ENCODE results near the gene DNAH17.
"Not testable (repeated sequence)": the region's sequence is repeated elsewhere in the genome, so short reads cannot be mapped to it uniquely, and the experiment has no call there.

DNAH17 gene

GRCh38 chr17:78514521-78514920, 62.7 kb downstream of the DNAH17 start:
- no peak for DNase-seq

DNA sequence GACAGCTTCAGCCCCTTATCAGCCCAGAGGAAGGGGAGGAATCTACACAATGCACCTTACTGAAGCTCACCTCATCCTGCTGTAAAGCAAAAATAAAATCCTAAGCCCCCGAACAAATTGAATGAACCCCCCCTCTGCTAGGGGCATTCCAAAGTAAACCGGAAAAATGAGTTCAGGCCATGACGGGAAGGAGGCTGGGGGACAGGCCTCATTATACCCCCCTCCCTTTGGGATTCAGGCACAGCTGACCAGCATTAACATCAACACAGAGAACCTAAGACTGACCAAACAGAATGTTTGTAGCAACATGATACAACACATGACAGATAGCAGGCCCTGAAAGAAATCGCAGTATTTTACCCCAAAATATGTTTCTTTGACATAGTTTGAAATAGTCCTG, 64.2 kb downstream of the DNAH17 start:
- DNase-seq = no peak

DNA sequence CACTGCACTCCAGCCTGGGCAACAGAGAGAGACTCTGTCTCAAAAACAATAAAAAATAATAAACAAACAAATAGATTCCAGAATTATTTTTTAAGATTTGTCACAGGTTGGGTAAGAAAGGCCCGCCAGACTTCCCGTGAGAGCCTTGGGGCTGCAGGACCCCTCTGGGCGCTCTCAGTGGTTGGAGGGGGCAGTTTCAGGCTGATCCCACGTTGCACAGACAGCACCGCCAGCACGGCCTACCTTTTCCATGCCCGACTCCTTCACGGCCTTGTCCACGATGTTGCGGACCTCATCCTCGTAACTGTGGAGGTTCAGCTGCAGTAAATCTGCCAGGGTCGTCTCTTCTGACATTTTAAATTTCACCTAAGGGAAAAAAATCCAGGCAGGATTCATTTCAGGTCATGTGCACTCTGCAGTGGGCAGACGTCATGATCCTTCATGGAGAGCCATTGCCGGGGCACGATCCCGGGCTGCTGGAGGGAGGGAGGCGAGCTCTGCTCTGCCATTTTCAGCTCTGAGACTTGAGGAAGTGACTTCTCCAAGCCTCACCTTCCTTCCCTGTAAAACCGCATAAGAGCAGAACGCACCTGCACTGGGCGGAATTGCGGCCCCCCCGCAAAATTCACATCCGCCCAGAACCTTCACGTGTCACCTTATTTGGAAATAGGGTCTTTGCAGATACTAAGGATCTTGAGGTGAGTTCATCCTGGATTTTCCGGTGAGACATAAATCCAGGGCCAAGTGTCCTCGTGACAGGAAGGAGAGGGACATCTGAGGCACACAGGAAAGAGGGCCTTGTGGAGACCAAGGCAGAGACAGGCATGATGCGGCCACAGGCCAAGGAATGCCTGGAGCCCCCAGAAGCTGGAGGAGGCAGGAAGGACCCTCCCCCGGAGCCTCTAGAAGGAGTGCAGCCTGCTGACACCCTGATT, 66.8 kb downstream of the DNAH17 start:
- DNase-seq = no peak

- DNase-seq = no peak
Observed at GRCh38 chr17:78507526-78507925, 69.7 kb downstream of the DNAH17 start.

DNA sequence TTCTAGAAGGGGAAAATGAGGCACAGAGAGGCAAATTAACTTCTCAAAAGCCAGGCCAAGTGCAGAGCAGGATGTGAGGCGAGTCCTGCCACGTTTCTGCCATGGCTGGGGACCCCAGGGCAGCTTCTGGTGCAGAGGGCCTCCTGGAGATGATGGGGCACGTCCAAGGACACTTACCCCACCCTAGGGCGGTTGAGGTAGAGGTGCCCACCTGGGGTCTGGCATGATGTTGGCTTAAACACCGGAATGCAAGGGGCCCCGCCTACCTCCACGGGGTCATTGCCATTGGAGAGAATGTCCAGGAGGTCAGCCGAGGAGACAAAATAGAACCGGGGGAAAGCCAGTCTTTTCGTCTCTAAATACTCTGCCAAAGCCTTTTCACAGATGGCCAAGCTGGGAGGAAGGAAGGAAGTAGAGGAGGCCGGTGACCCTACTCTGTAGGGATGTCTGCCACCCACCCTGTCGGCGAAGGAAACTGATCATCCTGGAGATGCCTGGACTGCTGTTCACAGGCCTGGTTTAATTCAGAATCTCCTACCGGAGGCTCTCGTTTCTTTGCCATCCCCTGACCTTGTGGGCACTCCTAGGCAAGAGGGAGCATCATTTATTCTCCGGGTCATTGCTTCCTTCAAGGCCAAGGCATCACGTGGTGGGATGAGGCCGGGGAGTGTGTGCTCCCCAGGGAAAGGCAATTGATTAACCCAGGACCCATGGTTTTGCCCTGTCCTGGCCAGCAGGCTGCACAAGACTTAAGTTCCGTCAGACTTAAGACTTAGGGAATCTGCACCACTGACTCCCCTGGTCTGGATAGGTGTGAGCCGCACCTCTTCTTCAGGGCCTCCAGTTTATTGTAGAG, 70.5 kb downstream of the DNAH17 start:
- DNase-seq = no peak

- no peak for DNase-seq
Observed at GRCh38 chr17:78504156-78504925, 72.9 kb downstream of the DNAH17 start.

- DNase-seq = not testable (repeated sequence)
Observed at GRCh38 chr17:78503388-78503787, 73.8 kb downstream of the DNAH17 start.

GRCh38 chr17:78502611-78503148, 74.5 kb downstream of the DNAH17 start:
- DNase-seq = no peak

- peak; percentile 53 for DNase-seq
Observed at GRCh38 chr17:78501241-78502036, 75.8 kb downstream of the DNAH17 start.

- DNase-seq = no peak
Observed at GRCh38 chr17:78500806-78501205, 76.4 kb downstream of the DNAH17 start.

GRCh38 chr17:78499715-78500540, 77.3 kb downstream of the DNAH17 start:
- no peak for DNase-seq

GRCh38 chr17:78498848-78499247, 78.3 kb downstream of the DNAH17 start:
- DNase-seq = no peak

GRCh38 chr17:78497115-78497540, 80.1 kb downstream of the DNAH17 start:
- peak; percentile 49 for DNase-seq

DNA sequence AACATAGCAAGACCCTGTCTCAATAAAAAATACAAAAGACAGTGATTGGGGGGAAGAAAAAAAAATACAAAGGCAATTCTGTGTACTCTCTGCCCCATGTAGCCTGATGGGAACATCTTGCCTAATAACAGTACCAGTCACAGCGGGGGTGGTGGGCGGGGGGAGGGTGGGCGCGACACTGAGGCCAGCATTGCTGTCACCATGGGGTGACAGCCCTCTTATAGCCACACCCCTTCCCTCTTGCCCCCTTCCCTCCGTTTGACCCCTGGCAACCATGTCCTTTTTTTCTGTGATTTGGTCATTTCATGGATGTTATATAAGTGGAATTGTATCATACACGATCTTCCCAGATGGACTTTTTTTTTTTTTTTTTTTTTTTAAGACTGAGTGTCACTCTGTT, 80.9 kb downstream of the DNAH17 start:
- DNase-seq = no peak

- no peak for DNase-seq
Observed at GRCh38 chr17:78495634-78496033, 81.6 kb downstream of the DNAH17 start.

GRCh38 chr17:78494696-78495330, 82.4 kb downstream of the DNAH17 start:
- no peak for DNase-seq

DNA sequence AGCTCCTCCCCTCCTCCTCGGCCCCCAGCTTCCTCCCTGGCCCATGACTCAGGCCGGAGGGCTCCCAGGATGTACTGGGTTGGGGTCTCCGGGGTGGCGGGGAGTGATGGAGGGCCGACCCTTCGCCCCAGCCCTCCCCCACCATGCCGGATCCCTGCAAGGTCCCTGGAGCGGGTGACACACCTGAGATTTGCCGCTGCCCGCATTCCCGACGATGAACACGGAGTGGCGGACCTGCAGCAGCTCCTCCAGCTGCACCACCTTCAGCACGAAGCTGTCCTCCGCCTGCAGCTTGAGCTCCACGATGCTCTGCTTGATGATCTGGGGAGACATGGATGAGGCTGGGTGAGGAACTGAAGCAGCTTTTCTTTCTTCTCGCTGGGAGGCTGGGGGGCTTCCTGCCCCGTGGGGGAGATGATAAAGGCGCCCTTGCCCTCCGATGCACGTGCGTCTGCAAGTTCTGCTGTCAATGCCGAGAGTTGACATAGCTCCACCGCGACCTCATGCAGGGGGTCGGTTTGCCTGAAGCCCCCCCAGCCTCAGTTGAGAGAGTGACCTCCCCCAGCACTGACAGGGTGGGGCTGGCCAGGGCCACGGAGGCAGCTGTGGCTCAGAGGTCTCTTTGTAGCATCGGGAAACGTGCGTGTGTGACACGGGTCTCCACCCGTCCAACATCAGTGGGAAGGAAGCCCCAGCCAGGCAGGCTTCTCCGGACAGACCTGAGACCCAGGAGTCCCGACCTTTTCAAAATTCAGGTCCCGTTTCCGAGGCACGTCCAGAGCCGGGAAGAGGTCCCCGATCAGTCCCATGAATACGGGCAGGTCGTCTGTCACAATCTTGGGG, 83.1 kb downstream of the DNAH17 start:
- DNase-seq = no peak

GRCh38 chr17:78493450-78493849, 83.7 kb downstream of the DNAH17 start:
- no peak for DNase-seq

DNA sequence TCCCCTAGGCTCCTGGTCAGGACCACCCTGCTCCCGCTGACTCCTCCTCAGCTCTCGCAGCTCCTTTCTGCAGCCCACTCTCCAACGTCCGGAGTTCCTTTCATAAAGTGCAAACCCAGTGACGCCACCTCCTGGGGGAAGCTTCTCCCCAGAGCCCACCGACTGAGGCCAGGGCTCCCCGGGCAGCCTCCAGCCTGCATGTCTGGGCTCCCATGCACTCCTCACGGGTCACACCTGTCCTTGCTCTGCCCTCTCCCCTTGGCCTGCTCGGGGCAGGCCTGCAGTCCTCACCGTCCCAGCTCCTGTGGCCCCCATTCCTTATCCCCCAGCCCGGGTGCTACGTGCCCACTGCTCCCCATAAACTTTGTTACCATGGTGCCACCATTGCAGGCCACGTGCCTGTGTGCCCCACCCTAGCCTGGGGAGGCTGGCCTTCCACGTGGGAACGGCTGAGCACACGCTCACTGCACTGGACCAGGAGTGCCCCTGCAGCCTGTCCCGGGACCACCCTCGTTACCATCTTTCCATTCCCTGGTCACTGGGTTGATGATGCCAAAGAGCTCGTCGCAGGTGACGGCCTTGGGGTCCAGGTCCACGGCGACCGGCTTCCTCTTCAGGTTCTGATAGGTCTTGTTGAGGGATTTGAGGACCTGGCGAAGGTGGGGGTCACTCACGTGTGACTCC, 84.9 kb downstream of the DNAH17 start:
- no peak for DNase-seq

Data from MV-4-11 (cell line).